ENCODE measurements around the gene TP53I11.

TP53I11 gene

DNA sequence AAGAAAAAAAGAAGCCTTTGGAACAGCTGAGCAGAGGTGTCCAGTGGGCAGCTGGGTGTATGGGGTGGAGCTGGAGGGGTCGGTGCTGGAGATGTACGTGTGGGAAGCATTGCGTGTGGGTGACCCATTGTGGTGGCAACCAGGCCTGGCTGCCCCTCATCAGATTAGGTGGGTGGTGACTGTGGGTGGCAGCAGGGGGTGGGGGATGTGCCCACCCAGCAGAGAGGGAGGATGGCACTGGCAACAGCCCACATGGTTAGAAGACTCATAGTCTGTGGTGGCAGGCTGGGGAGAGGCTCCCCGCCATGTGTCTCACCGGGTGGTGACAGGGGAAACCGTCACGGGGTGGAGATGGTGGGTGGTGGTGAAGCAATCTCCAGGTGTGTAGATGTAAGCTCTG lies 27.6 kb downstream of the TP53I11 start:
- no peak overlapping the region for H3K27ac Mint-ChIP-seq

DNA sequence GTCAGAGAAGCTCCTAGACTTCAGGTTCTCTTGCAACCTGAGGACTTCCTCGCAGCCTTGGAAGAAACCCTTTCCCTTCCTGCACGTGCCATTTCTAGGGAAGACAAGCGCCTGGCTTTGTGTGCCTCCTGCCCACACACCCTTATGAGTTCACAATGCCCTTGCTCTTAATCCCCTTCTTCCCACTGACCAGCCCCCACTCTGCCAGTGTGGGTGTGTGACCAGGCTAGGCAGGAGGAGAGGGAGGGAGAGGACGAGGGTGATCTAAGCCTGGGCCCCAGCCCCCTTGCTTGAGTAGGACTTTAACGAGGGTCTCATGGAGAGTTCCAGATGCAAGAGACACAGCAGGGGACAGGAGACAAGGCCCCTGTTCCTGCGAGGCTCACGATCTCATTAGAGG lies 30.2 kb downstream of the TP53I11 start:
- Mint-ChIP-seq H3K4me3 (no peak overlapping the region), H3K9me3 (no peaks in the 10 kb centered on the region), H3K27ac (no peak overlapping the region), H3K4me1 (no peaks in the 10 kb centered on the region), H3K36me3 (no peaks in the 10 kb centered on the region), H3K27me3 (no peaks in the 10 kb centered on the region)

More for the DNA sequence above, 27.6 kb downstream of the TP53I11 start:
- no peaks in the 10 kb centered on the region for H3K27me3 Mint-ChIP-seq
- H3K9me3 Mint-ChIP-seq, result no peaks in the 10 kb centered on the region
- no peak overlapping the region for H3K4me3 Mint-ChIP-seq
- no peaks in the 10 kb centered on the region for H3K36me3 Mint-ChIP-seq
- H3K4me1 Mint-ChIP-seq, result no peaks in the 10 kb centered on the region

DNA sequence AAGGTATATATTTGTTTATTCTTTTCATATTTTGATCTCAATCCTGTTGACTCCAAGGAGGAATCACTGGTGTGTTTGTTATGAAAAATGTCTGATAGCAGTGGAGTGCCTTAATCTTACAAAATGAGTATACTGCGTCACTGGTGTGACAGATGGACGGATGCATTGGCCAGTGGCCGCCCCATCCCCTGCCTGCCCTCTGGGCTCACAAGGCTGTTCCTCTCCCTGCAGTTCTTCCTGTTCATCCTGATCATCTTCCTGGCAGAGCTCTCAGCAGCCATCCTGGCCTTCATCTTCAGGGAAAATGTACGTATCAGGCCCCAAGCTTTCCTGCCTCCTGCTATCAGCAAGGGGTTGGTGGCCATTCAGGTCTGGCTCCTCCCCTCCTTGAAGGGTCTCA lies 32.9 kb downstream of the TP53I11 start:
- no peaks in the 10 kb centered on the region for H3K9me3 Mint-ChIP-seq
- no peak overlapping the region for H3K27ac Mint-ChIP-seq
- no peaks in the 10 kb centered on the region for H3K36me3 Mint-ChIP-seq
- H3K4me3 Mint-ChIP-seq, result no peak overlapping the region
- H3K27me3 Mint-ChIP-seq, result no peaks in the 10 kb centered on the region
- no peaks in the 10 kb centered on the region for H3K4me1 Mint-ChIP-seq

DNA sequence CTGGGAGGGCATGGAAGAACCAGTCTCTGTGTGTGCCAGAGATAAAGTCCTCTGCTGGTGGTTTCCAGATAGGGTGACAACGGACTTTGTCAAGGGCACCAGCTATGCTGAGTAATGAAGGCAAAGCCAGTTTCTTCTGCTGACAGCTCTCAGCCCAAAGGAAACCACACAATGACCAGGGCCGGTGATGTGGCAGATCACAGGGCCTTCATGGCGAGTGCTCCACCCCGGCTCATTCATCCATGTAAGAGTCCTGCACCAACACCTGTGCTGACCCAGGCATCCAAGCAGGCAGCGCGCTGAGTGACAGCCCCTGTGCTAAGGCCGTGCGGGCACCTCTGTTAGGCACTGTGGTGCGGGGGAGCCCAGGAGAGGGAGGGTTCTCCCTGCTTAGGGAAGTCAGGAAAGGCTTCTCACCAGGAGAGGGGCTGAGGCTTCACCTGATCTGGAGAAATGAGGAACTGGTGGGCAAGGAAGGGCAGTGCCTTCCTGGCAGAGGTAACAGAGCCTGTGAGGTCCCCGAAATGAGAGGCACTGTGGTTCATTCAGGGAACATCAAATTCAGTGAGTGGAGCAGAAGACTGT lies 33.8 kb downstream of the TP53I11 start:
- H3K9me3 Mint-ChIP-seq, result no peaks in the 10 kb centered on the region
- H3K4me1 Mint-ChIP-seq, result no peaks in the 10 kb centered on the region
- no peaks in the 10 kb centered on the region for H3K36me3 Mint-ChIP-seq
- H3K4me3 Mint-ChIP-seq, result no peak overlapping the region
- no peak overlapping the region for H3K27ac Mint-ChIP-seq
- H3K27me3 Mint-ChIP-seq, result no peaks in the 10 kb centered on the region

DNA sequence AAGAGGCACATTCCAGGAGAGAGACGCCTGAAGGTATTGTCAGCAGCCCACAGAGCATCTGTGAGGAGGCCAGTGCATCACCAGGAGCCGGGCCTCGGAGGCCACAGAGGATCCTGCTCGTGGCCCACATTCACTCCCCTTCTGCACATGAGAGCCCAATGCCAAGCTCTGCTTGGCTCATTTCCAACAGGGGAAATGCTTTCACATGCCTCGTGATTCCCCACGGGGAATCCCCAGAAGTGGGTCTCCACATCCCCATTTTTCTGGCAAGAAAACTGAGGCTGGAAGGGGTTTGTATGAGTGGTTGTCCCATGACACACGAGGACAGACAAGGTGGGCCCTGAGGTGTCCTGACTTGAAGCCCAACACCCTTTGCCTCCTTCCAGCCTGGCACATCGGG lies 34.4 kb downstream of the TP53I11 start:
- Mint-ChIP-seq H3K4me3 (no peak overlapping the region), H3K27ac (no peak overlapping the region), H3K9me3 (no peaks in the 10 kb centered on the region)

DNA sequence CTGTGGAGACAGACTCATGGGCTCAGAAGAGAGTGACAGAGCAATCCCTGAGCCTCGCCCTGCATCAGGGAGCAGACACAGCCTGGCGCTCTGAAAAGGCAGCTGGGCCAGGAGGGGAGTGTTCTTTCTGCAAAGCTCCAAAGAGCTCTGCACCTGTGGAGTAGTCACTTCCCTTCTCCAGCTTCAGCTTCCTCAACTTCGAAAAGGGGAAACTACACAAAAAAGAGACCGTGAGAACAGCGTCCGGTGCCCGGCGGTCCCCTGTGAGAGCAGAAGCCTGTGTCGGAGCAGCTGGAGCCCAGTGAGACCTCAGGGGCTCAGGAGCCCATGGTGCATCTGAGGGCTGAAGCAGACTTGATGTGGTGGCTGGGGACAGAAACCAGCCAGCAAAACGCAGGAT lies 35.1 kb downstream of the TP53I11 start:
- Mint-ChIP-seq H3K27ac (no peak overlapping the region), H3K9me3 (no peaks in the 10 kb centered on the region), H3K36me3 (no peaks in the 10 kb centered on the region)

More for the DNA sequence above, 34.4 kb downstream of the TP53I11 start:
- no peaks in the 10 kb centered on the region for H3K4me1 Mint-ChIP-seq
- H3K36me3 Mint-ChIP-seq, result no peaks in the 10 kb centered on the region
- H3K27me3 Mint-ChIP-seq, result no peaks in the 10 kb centered on the region

DNA sequence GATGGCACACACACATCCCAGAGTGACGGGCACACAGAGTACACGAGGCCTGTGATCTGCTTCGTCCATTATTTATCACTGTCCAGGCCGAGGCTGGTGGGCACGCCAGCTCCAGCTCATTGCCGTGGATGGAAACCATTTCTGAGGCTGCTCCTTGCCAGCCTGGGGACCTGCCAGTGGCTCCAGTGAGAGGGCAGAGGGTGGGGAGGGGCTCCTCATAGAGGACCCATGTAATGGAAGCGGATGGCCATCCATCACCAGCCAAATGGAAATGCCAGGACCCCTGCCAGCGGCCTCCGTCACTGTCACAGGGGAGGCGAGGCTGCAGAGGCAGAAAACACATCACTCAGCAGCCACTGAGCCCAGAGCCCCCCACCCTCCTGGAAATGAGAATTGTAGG lies 35.7 kb downstream of the TP53I11 start:
- no peaks in the 10 kb centered on the region for H3K9me3 Mint-ChIP-seq
- no peak overlapping the region for H3K27ac Mint-ChIP-seq
- peaks cover 6% of the 10 kb centered on the region for H3K4me1 Mint-ChIP-seq
- H3K27me3 Mint-ChIP-seq, result no peaks in the 10 kb centered on the region
- H3K4me3 Mint-ChIP-seq, result no peak overlapping the region
- no peaks in the 10 kb centered on the region for H3K36me3 Mint-ChIP-seq

More for the DNA sequence above, 35.1 kb downstream of the TP53I11 start:
- Mint-ChIP-seq H3K4me1 (peaks cover 6% of the 10 kb centered on the region), H3K27me3 (no peaks in the 10 kb centered on the region), H3K4me3 (no peak overlapping the region)

DNA sequence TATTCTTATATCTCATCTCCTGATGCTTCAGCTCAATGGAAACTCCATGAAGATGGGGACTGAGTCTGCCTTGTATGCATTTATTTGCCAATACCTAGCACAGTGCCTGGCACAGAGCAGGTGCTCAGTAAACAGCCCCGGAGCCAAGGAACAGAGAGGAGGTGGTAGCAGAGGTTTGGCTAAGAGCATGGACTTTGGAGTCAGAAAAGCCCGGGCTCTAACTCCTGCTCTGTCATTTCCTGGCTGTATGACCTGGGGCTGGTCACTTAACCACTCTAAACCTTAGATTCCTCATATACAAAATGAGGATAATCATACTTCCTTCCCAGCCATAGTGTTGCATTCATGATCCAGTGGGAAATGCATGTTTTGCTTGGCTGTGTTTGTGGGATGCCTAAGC lies 36.6 kb downstream of the TP53I11 start:
- Mint-ChIP-seq H3K4me1 (peaks cover 6% of the 10 kb centered on the region), H3K27me3 (no peaks in the 10 kb centered on the region), H3K36me3 (no peaks in the 10 kb centered on the region), H3K27ac (no peak overlapping the region), H3K4me3 (no peak overlapping the region), H3K9me3 (no peaks in the 10 kb centered on the region)

DNA sequence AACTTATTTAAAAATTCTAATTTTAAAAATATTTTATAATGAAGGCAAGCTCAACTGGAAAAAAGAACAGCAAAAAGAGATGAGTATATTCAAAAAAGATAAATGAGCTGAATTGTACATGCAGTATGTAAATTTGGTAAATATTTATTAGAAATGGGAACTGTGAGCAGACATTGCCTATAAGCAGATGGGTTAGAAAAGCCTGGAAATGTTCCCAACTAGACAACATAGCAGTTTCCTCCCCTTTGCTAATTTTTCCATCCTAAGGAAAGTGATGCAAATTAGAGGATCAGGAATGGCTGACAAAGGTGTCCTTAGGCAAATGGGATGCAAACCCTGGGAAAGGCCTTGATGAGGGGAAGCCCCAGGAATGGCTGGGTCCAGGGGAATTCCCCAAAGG lies 37.2 kb downstream of the TP53I11 start:
- H3K4me3 Mint-ChIP-seq, result no peak overlapping the region
- H3K36me3 Mint-ChIP-seq, result no peaks in the 10 kb centered on the region
- peaks cover 6% of the 10 kb centered on the region for H3K4me1 Mint-ChIP-seq
- H3K9me3 Mint-ChIP-seq, result no peaks in the 10 kb centered on the region
- no peak overlapping the region for H3K27ac Mint-ChIP-seq
- no peaks in the 10 kb centered on the region for H3K27me3 Mint-ChIP-seq

DNA sequence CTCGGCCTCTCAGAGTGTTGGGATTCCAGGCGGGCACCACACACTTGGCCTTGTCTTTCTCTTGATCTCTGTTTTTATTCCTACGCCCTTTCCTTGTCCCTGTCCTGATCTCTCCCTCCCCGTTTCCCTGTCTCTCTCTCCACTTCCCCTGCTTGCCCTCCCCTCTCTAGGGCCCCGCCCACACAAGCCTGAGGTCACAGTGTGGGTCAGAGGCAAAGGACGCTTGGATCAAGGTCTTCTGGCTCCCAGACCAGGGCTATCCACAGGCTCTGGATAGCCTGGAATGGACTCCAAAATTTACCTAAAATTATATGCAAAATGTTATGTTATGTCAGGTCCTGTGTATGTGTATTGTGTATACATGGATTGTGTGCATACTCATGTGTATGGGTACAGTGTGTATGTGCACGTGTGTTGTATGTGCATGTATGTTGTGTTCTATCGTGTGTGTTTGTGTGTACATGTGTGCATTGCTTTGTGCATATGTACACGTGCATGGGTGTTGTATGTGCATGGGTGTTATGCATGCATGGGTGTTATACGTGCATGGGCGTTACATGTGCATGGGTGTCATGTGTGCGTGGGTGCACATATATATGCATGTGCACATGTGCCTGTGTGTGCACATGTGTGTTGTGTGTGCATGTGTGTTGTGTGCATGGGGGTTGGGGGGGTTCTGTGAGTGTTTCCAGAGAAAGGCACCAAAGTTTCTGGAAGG lies 38.3 kb downstream of the TP53I11 start:
- no peaks in the 10 kb centered on the region for H3K27me3 Mint-ChIP-seq
- H3K4me3 Mint-ChIP-seq, result no peak overlapping the region
- H3K27ac Mint-ChIP-seq, result no peak overlapping the region
- peaks cover 6% of the 10 kb centered on the region for H3K4me1 Mint-ChIP-seq
- H3K9me3 Mint-ChIP-seq, result no peaks in the 10 kb centered on the region
- no peaks in the 10 kb centered on the region for H3K36me3 Mint-ChIP-seq

DNA sequence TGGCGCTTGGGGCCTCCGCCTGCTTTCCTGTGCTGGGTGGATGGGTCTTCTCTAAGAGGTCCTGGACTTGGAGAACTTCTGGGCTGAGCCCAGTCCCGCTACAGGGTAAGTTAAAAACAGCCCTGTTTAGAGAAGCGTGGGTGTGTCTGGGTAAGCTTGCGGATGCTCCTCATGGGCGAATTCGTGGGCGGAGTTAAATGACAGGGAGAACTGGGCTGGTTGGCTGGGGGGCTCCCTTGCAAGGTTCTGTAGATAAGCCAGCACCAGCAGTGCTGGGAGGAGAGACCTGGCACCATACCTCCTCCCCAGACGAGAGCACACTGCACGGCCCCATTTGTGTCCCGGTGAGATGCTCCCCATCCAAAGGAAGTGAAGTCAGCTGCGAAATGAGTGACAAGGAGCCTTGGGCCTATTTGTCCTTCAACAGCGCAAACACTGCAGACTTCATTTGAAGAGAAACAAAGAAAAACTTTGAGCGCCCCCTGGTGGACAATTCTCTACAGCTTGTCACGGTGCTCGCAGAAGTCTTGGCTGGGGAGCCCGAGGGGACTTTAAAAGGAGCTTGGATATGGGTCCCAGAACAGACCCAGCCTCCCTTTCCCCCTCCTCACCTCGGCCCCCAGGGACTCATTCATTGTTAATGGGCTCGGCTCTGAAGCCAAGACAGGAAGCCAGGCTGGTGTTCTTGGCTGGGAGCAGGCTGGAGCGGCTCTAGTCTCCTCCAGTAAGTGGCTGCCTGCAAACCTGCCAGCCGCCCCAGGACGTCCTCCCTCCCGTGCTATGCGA lies 39.5 kb downstream of the TP53I11 start:
- H3K36me3 Mint-ChIP-seq, result no peaks in the 10 kb centered on the region
- H3K27me3 Mint-ChIP-seq, result no peaks in the 10 kb centered on the region
- no peak overlapping the region for H3K4me3 Mint-ChIP-seq
- no peaks in the 10 kb centered on the region for H3K9me3 Mint-ChIP-seq
- no peak overlapping the region for H3K27ac Mint-ChIP-seq
- peaks cover 6% of the 10 kb centered on the region for H3K4me1 Mint-ChIP-seq

DNA sequence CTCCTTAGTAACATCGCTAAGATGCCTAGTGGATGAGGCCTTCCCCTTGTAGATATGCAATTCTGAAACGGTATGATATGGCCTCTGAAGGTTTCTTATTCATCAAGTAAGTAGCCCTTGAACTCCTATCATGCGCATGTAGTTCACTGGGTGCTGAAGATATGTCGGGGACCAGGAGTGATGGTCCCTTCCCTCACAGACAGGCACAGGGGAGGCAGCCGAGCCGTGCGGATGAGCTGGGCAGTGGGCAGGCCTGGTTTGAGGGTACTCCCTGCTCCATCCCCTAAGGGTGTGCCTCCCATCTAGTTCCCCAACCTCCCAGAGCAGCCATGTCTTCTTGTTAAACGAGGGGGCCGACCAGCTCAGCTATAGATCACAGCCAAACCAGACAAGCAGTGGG lies 40.1 kb downstream of the TP53I11 start:
- H3K4me3 Mint-ChIP-seq, result no peak overlapping the region
- no peaks in the 10 kb centered on the region for H3K9me3 Mint-ChIP-seq
- H3K27ac Mint-ChIP-seq, result no peak overlapping the region
- H3K36me3 Mint-ChIP-seq, result no peaks in the 10 kb centered on the region
- peaks cover 6% of the 10 kb centered on the region for H3K4me1 Mint-ChIP-seq
- H3K27me3 Mint-ChIP-seq, result no peaks in the 10 kb centered on the region

DNA sequence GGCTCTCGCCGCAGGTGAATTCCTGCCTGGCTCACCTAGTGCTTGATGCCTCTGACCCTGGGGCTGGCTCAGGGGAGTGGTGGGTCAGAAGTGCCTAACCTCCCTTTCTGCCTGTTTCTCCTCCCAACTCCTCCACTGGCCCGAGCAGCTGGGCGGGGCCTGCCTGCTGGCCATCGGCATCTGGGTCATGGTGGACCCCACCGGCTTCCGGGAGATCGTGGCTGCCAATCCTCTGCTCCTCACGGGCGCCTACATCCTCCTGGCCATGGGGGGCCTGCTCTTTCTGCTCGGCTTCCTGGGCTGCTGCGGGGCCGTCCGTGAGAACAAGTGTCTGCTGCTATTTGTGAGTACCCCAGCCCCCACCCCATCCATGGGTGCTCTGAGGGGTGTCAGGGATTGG lies 41.1 kb downstream of the TP53I11 start:
- Mint-ChIP-seq H3K27ac (no peak overlapping the region), H3K4me1 (peaks cover 6% of the 10 kb centered on the region)

DNA sequence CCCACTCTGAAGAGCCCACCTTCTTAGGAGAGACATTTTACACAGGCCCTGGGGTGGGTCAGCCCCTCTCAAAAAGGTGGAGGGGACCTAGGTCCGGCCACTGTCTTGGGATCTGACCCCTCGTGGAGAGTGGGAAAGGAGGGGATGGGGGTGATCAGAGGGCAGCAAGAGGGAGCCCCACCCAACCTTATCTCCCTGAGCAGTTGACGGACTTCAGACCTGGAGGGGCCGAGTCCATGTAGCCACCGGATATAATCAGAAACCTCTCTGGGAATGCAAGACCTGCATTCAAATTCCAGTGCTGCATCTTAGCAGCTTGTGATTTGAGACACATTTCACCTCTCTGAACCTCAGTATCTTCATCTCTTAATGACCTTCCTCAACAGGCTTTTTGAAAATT lies 44.0 kb downstream of the TP53I11 start:
- Mint-ChIP-seq H3K4me1 (peaks cover 6% of the 10 kb centered on the region), H3K36me3 (no peaks in the 10 kb centered on the region), H3K27me3 (no peaks in the 10 kb centered on the region), H3K4me3 (no peak overlapping the region), H3K27ac (no peak overlapping the region), H3K9me3 (no peaks in the 10 kb centered on the region)

More for the DNA sequence above, 41.1 kb downstream of the TP53I11 start:
- no peaks in the 10 kb centered on the region for H3K9me3 Mint-ChIP-seq
- no peaks in the 10 kb centered on the region for H3K27me3 Mint-ChIP-seq
- H3K36me3 Mint-ChIP-seq, result no peaks in the 10 kb centered on the region
- no peak overlapping the region for H3K4me3 Mint-ChIP-seq

DNA sequence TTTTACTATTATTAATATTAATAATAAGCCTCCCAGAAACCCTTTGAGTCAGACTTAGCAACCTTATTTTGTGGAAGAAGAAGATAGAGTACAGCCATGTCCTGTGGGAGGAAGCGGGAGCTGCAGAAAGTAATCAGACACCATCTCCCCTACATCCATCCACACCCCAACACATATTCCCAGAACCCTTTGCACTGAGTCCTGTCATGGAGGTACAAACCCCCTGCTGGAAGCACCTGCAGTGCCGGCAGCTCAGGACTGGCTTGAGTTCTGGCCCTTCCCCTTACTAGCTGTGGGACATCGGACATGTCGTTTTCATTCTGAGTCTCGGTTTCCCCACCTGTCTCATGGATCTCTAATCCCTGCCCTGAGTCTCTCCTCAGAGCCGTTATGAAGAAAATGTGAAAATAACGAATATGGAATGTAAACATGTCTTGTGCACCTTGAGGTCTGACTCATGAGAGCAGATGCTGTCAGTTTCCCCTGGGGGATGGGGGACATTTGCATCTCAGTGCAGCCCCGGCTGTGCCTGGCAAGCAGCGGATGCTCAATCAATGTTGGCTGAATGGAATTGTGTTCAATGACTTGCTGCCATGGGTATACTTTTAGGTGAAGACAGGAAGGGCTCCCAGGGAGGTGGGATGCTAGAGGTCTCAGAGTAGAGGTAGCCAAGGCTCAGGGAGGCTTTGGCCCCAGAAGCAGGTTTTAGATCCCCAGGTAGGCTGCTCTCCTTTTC lies 45.4 kb downstream of the TP53I11 start:
- Mint-ChIP-seq H3K4me3 (no peak overlapping the region), H3K9me3 (no peaks in the 10 kb centered on the region), H3K4me1 (no peaks in the 10 kb centered on the region), H3K36me3 (no peaks in the 10 kb centered on the region), H3K27ac (no peak overlapping the region), H3K27me3 (no peaks in the 10 kb centered on the region)
